HEK293 (cell line): Measurements from ENCODE around the gene STX4.

Source experiments
- CTCF ChIA-PET: fragments of 350-600 bp; formaldehyde crosslinking; extraction: SDS; loops from one replicate; lab custom pipeline; 2021; ENCODE audit warnings: antibody characterized with exemption; lab: Yijun Ruan, JAX
- POLR2A ChIA-PET: fragments of 300-600 bp; formaldehyde crosslinking; extraction: SDS; loops from one replicate; lab custom pipeline; 2020; ENCODE audit warnings: antibody characterized with exemption, inconsistent platforms; lab: Yijun Ruan, JAX
- H3K27ac ChIP-seq: fragments of 200-500 bp; sonication (Bioruptor generic); 2 replicates; pipeline ENCODE4 v1.5.1; 2014; ENCODE audit warnings: low read depth, low read length, control low read depth, inconsistent platforms; ENCODE audit errors: extremely low read depth
- H3K36me3 ChIP-seq, 2 experiments: fragments of 200-500 bp in 1 of 2; sonication (Bioruptor generic) in 1 of 2; 1 replicate in 1 of 2; 2 replicates in 1 of 2; pipeline ENCODE4 v1.5.1; 2014 to 2017; ENCODE audit warnings: inconsistent platforms in 2 of 2, low read length in 2 of 2; ENCODE audit not compliant: control insufficient read depth in 2 of 2, insufficient read depth in 1 of 2
- H3K4me1 ChIP-seq: fragments of 200-500 bp; sonication (Bioruptor generic); 2 replicates; pipeline ENCODE4 v1.5.1; 2014; ENCODE audit warnings: mild to moderate bottlenecking, low read length, inconsistent platforms; ENCODE audit not compliant: control insufficient read depth, insufficient read depth
- H3K4me3 ChIP-seq: 2 replicates; pipeline ENCODE4 v1.5.1; 2011; ENCODE audit warnings: low read depth, mild to moderate bottlenecking, control low read depth, low read length, moderate library complexity
- H3K9me3 ChIP-seq: fragments of 200-500 bp; sonication (Bioruptor generic); 2 replicates; pipeline ENCODE4 v1.5.1; 2014; ENCODE audit warnings: low read depth, low read length, inconsistent platforms; ENCODE audit not compliant: control insufficient read depth, insufficient read depth
- GLIS1 ChIP-seq: fragments of 450-650 bp; formaldehyde crosslinking; IDR thresholded peaks from 2 replicates; pipeline ENCODE4 v1.5.1; 2016; ENCODE audit warnings: missing biosample characterization, missing genetic modification characterization
- GLIS2 ChIP-seq: fragments of 450-650 bp; formaldehyde crosslinking; IDR thresholded peaks from 2 replicates; pipeline ENCODE4 v1.5.1; 2016; ENCODE audit warnings: missing biosample characterization, missing genetic modification characterization
- IKZF3 ChIP-seq: fragments of 450-650 bp; IDR thresholded peaks from 2 replicates; pipeline ENCODE4 v1.5.0; 2018; ENCODE audit warnings: missing biosample characterization, mild to moderate bottlenecking, missing genetic modification characterization, moderate library complexity
- KLF8 ChIP-seq: fragments of 450-650 bp; formaldehyde crosslinking; IDR thresholded peaks from 2 replicates; pipeline ENCODE4 v1.5.1; 2016; ENCODE audit warnings: missing biosample characterization, missing genetic modification characterization
- RBAK ChIP-seq: fragments of 450-650 bp; formaldehyde crosslinking; IDR thresholded peaks from 2 replicates; pipeline ENCODE4 v1.5.1; 2016; ENCODE audit warnings: missing biosample characterization, missing genetic modification characterization
- SP3 ChIP-seq: fragments of 450-650 bp; formaldehyde crosslinking; IDR thresholded peaks from 2 replicates; pipeline ENCODE4 v1.5.1; 2016; ENCODE audit warnings: missing biosample characterization, missing genetic modification characterization
- YY2 ChIP-seq: fragments of 450-650 bp; formaldehyde crosslinking; IDR thresholded peaks from 2 replicates; pipeline ENCODE4 v1.5.1; 2016; ENCODE audit warnings: missing biosample characterization, missing genetic modification characterization
- ZBTB20 ChIP-seq: fragments of 450-650 bp; formaldehyde crosslinking; IDR thresholded peaks from 2 replicates; pipeline ENCODE4 v1.5.1; 2016; ENCODE audit warnings: missing biosample characterization, missing genetic modification characterization
- ZBTB48 ChIP-seq: fragments of 450-650 bp; formaldehyde crosslinking; IDR thresholded peaks from 2 replicates; pipeline ENCODE4 v1.5.1; 2016; ENCODE audit warnings: missing biosample characterization, missing genetic modification characterization
- ZBTB7A ChIP-seq: fragments of 450-650 bp; formaldehyde crosslinking; IDR thresholded peaks from 2 replicates; pipeline ENCODE4 v1.5.1; 2016; ENCODE audit warnings: low read depth, missing biosample characterization, missing genetic modification characterization
- ZFP69B ChIP-seq: fragments of 450-650 bp; formaldehyde crosslinking; IDR thresholded peaks from 2 replicates; pipeline ENCODE4 v1.5.1; 2016; ENCODE audit warnings: missing biosample characterization, missing genetic modification characterization
- ZNF223 ChIP-seq: fragments of 450-650 bp; formaldehyde crosslinking; IDR thresholded peaks from 2 replicates; pipeline ENCODE4 v1.5.1; 2016; ENCODE audit warnings: missing biosample characterization, missing genetic modification characterization
- ZNF23 ChIP-seq: fragments of 450-650 bp; formaldehyde crosslinking; IDR thresholded peaks from 2 replicates; pipeline ENCODE4 v1.5.1; 2016; ENCODE audit warnings: missing biosample characterization, missing genetic modification characterization, borderline replicate concordance
- ZNF24 ChIP-seq: fragments of 450-650 bp; formaldehyde crosslinking; IDR thresholded peaks from 2 replicates; pipeline ENCODE4 v1.5.1; 2016; ENCODE audit warnings: missing biosample characterization, missing genetic modification characterization
- ZNF324 ChIP-seq: fragments of 450-650 bp; formaldehyde crosslinking; IDR thresholded peaks from 2 replicates; pipeline ENCODE4 v1.5.1; 2016; ENCODE audit warnings: missing biosample characterization, missing genetic modification characterization
- ZNF335 ChIP-seq: fragments of 450-650 bp; formaldehyde crosslinking; conservative IDR thresholded peaks from 2 replicates; pipeline ENCODE4 v1.5.1; 2016; ENCODE audit warnings: missing biosample characterization, missing genetic modification characterization
- ZNF362 ChIP-seq: fragments of 450-650 bp; formaldehyde crosslinking; IDR thresholded peaks from 2 replicates; pipeline ENCODE4 v1.5.1; 2016; ENCODE audit warnings: missing biosample characterization, missing genetic modification characterization
- ZNF580 ChIP-seq: fragments of 450-650 bp; formaldehyde crosslinking; IDR thresholded peaks from 2 replicates; pipeline ENCODE4 v1.5.1; 2016; ENCODE audit warnings: missing biosample characterization, missing genetic modification characterization
- ZNF626 ChIP-seq: fragments of 450-650 bp; sonication (Bioruptor Pico); formaldehyde crosslinking; IDR thresholded peaks from 2 replicates; pipeline ENCODE4 v1.5.1; 2018; ENCODE audit warnings: missing biosample characterization, missing genetic modification characterization, inconsistent platforms
- ZNF664 ChIP-seq: fragments of 450-650 bp; formaldehyde crosslinking; IDR thresholded peaks from 2 replicates; pipeline ENCODE4 v1.5.1; 2016; ENCODE audit warnings: missing biosample characterization, missing genetic modification characterization
- ZNF692 ChIP-seq: fragments of 450-650 bp; formaldehyde crosslinking; IDR thresholded peaks from 2 replicates; pipeline ENCODE4 v1.5.1; 2016; ENCODE audit warnings: missing biosample characterization, missing genetic modification characterization
- ZNF791 ChIP-seq: fragments of 450-650 bp; formaldehyde crosslinking; IDR thresholded peaks from 2 replicates; pipeline ENCODE4 v1.5.1; 2016; ENCODE audit warnings: missing biosample characterization, missing genetic modification characterization
- ZNF837 ChIP-seq: fragments of 450-650 bp; formaldehyde crosslinking; IDR thresholded peaks from 2 replicates; pipeline ENCODE4 v1.5.1; 2016; ENCODE audit warnings: missing biosample characterization, missing genetic modification characterization
- ZSCAN16 ChIP-seq: fragments of 450-650 bp; formaldehyde crosslinking; IDR thresholded peaks from 2 replicates; pipeline ENCODE4 v1.5.1; 2016; ENCODE audit warnings: missing biosample characterization, missing genetic modification characterization

Gene STX4

GRCh38 chr16:30995927-30996323 is 37.4 kb upstream of the STX4 start:
- Histone ChIP-seq H3K27ac (no peak overlapping the region), H3K9me3 (no peaks in the 10 kb centered on the region), H3K4me3 (no peak overlapping the region), H3K4me1 (peaks cover 5% of the 10 kb centered on the region), H3K36me3 (no peaks in the 10 kb centered on the region)
- TF ChIP-seq ZNF580 (tag by site-specific recombination): no peak
- peak; percentile 73 for TF ChIP-seq ZNF362 (tag by site-specific recombination)
- POLR2A ChIA-PET: no interaction called here
- CTCF ChIA-PET: interaction anchor here (0.6 to 3.0 kb wide), 2 partner anchors 11 to 36 kb away, joined by 3 to 23 read pairs; partner anchors contain the start of gene HSD3B7

- peak overlapping the region; percentile 41 for H3K4me3 ChIP-seq
- H3K9me3 ChIP-seq: no peaks in the 10 kb centered on the region
- H3K4me1 ChIP-seq: peaks cover 5% of the 10 kb centered on the region
- ChIA-PET CTCF (interaction anchor here (3.0 kb wide), 1 partner anchor 11 kb away, joined by 23 read pairs; the partner anchor contains the start of gene HSD3B7), POLR2A (interaction anchor here (0.5 to 1.2 kb wide), 7 partner anchors 10 to 170 kb away, joined by 3 to 5 read pairs (median 3); no protein-coding TSS in a partner anchor)
- H3K36me3 ChIP-seq: no peaks in the 10 kb centered on the region
- H3K27ac ChIP-seq: no peak overlapping the region
- peak; percentile 99 for TF ChIP-seq ZNF692
- no peak for TF ChIP-seq RBAK (tag by site-specific recombination)
- TF ChIP-seq ZFP69B: peak; percentile 98
- 0 out of 2 replicates have a peak, but pooled peaks have one; percentile 30 for TF ChIP-seq IKZF3 (tag by site-specific recombination)
- 0 out of 2 replicates have a peak, but pooled peaks have one; percentile 13 for TF ChIP-seq ZBTB7A
- no peak for TF ChIP-seq ZNF626 (tag by site-specific recombination)
- peak; percentile 8; the same call in 1 of the 2 replicates for TF ChIP-seq ZNF362 (tag by site-specific recombination)
Observed at GRCh38 chr16:30996324-30996984, 36.9 kb upstream of the STX4 start.

- peak overlapping the region; percentile 17; the same call in 1 of the 2 replicates for H3K27ac ChIP-seq
- no peaks in the 10 kb centered on the region for H3K9me3 ChIP-seq
- peak overlapping the region; percentile 47 for H3K4me3 ChIP-seq
- no peaks in the 10 kb centered on the region for H3K36me3 ChIP-seq
- H3K4me1 ChIP-seq: peaks cover 5% of the 10 kb centered on the region
- POLR2A ChIA-PET: interaction anchor here (0.5 to 1.2 kb wide), 8 partner anchors 11 to 169 kb away, joined by 3 to 5 read pairs (median 3); no protein-coding TSS in a partner anchor
- CTCF ChIA-PET: interaction anchor here (0.6 kb wide), 1 partner anchor 747 kb away, joined by 3 read pairs; no protein-coding TSS in a partner anchor
- TF ChIP-seq ZBTB20 (tag by site-specific recombination) (0 out of 2 replicates have a peak, but pooled peaks have one; percentile 18), ZNF324 (no peak), ZNF24 (tag by site-specific recombination) (peak; percentile 45; the same call in 1 of the 2 replicates), ZNF692 (peak; percentile 96), ZNF837 (no peak), GLIS2 (tag by site-specific recombination) (peak; percentile 70), KLF8 (tag by site-specific recombination) (peak; percentile 75; the same call in 1 of the 2 replicates), ZNF23 (tag by site-specific recombination) (no peak), ZSCAN16 (tag by site-specific recombination) (no peak), SP3 (tag by site-specific recombination) (peak; percentile 85), YY2 (0 out of 2 replicates have a peak, but pooled peaks have one; percentile 49), ZNF626 (tag by site-specific recombination) (no peak), ZBTB48 (tag by site-specific recombination) (peak; percentile 100), ZNF223 (tag by site-specific recombination) (no peak), ZNF791 (tag by site-specific recombination) (no peak), GLIS1 (tag by site-specific recombination) (peak; percentile 27; the same call in 1 of the 2 replicates), ZNF664 (no peak), ZNF335 (peak; percentile 67; the same call in 1 of the 2 replicates)
Observed at GRCh38 chr16:30996985-30997724, 36.2 kb upstream of the STX4 start.
